OCI-LY7 (cell line): ENCODE measurements around the gene DAPK1. TPM values are rescaled to one million over a fixed set of nuclear protein-coding genes. Genes with fewer than 3 reads are reported as not detected.

ENCODE experiments used
- BruUV-seq: library from RNA; stranded (reverse); fragments of 400-500 nt; replicated peaks from 2 replicates; lab custom pipeline; 2021; lab: Mats Ljungman, UMichigan
- CTCF ChIA-PET: fragments of 300-600 bp; sonication (Branson Sonifier 250); formaldehyde crosslinking; loops from one replicate; lab custom pipeline; 2022; ENCODE audit warnings: antibody characterized with exemption; ENCODE audit not compliant: unreplicated experiment; lab: Charles Lee
- POLR2A ChIA-PET: fragments of 300-600 bp; sonication (Branson Sonifier 250); formaldehyde crosslinking; loops from one replicate; lab custom pipeline; 2022; ENCODE audit warnings: antibody characterized with exemption; lab: Charles Lee
- DNase-seq: peaks from one replicate; pipeline ENCODE4 v3.0.0-alpha.2; 2015; ENCODE audit warnings: low spot score
- H2AFZ ChIP-seq: fragments of 200-600 bp; sonication (generic), shearing (Covaris generic); 2 replicates; pipeline ENCODE4 v1.6.1; 2014; ENCODE audit warnings: mild to moderate bottlenecking, antibody characterized with exemption, low read length, moderate library complexity
- H3K27ac ChIP-seq: fragments of 200-600 bp; sonication (generic); 2 replicates; pipeline ENCODE4 v1.5.1; 2014; ENCODE audit warnings: mixed run types, low read depth, mild to moderate bottlenecking, moderate library complexity, low read length, inconsistent platforms; ENCODE audit not compliant: poor library complexity, severe bottlenecking
- H3K36me3 ChIP-seq: fragments of 200-600 bp; sonication (generic); 2 replicates; pipeline ENCODE4 v1.6.1; 2014; ENCODE audit warnings: mild to moderate bottlenecking, antibody characterized with exemption, low read length, moderate library complexity, mixed read lengths; ENCODE audit not compliant: insufficient read depth
- H3K4me1 ChIP-seq: fragments of 200-600 bp; sonication (generic); 2 replicates; pipeline ENCODE4 v1.5.1; 2014; ENCODE audit warnings: mild to moderate bottlenecking, low read length; ENCODE audit not compliant: insufficient read depth, poor library complexity, severe bottlenecking
- H3K4me2 ChIP-seq: fragments of 200-600 bp; sonication (generic); 2 replicates; pipeline ENCODE4 v1.6.1; 2014; ENCODE audit warnings: mild to moderate bottlenecking, low read length
- H3K4me3 ChIP-seq: fragments of 200-600 bp; sonication (generic); 2 replicates; pipeline ENCODE4 v1.5.1; 2014; ENCODE audit warnings: mild to moderate bottlenecking, low read depth, low read length; ENCODE audit not compliant: poor library complexity, severe bottlenecking
- H3K79me2 ChIP-seq: fragments of 200-600 bp; sonication (generic); 2 replicates; pipeline ENCODE4 v1.6.1; 2016; ENCODE audit warnings: low read depth, mild to moderate bottlenecking, low read length, moderate library complexity, mixed read lengths; ENCODE audit not compliant: insufficient read depth
- H3K9me2 ChIP-seq: fragments of 200-600 bp; sonication (generic); 2 replicates; pipeline ENCODE4 v1.6.1; 2016; ENCODE audit warnings: mild to moderate bottlenecking, low read length, mixed read lengths; ENCODE audit not compliant: insufficient read depth
- H3K9me3 ChIP-seq: fragments of 200-600 bp; sonication (generic); 2 replicates; pipeline ENCODE4 v1.6.1; 2014; ENCODE audit warnings: mild to moderate bottlenecking, mixed run types, low read length, mixed read lengths
- H4K20me1 ChIP-seq: fragments of 200-600 bp; sonication (generic); 2 replicates; pipeline ENCODE4 v1.6.1; 2014; ENCODE audit warnings: mild to moderate bottlenecking, antibody characterized with exemption, low read length, moderate library complexity, mixed read lengths; ENCODE audit not compliant: insufficient read depth
- CTCF ChIP-seq: fragments of 200-600 bp; sonication (generic); conservative IDR thresholded peaks from 2 replicates; pipeline ENCODE4 v1.5.1; 2014; ENCODE audit warnings: mild to moderate bottlenecking, antibody characterized with exemption, low read length, moderate library complexity, mixed read lengths
- EZH2phosphoT487 ChIP-seq: fragments of 200-600 bp; sonication (generic); IDR thresholded peaks from 2 replicates; pipeline ENCODE4 v1.6.1; 2018; ENCODE audit warnings: low read depth, borderline replicate concordance, mild to moderate bottlenecking, mixed run types, antibody characterized with exemption, low read length, moderate library complexity, mixed read lengths
- intact Hi-C: fragments of 100-400 bp; cut with micrococcal nuclease; formaldehyde crosslinking; loops from one replicate; pipeline ENCODE4 v1.10.0; 2022; ENCODE audit not compliant: unreplicated experiment
- total RNA-seq, 2 experiments: library from RNA; depleted of rRNA in 1 of 2; stranded (reverse); fragments of >200 nt in 1 of 2; shearing (Covaris generic) in 1 of 2; gene quantifications; 2 replicates each; pipeline ENCODE4 v1.2.3, GENCODE V29; 2014 to 2022

DAPK1 gene
- total RNA-seq, 2 experiments from 2014 or later = 0.25 to 3.5 TPM

DNA sequence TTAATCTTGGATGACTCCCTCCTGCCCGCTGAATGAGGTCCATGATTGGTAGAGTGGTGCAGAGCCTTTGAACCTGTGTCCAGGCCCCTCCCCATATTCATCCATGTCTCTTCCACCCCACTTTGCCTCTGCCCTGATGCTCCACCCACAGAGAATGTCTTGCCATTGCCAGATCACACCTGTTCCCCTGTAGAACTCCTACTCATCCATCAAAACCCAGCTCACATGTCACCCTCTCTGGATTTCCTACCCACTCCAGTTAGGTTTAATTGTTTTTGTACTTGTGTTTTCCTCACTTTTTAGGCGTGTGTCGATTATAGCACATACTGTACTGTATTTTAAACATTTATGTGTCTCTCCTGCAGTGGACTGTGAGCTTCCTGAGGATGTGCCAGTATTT is 121.3 kb downstream of the DAPK1 start:
- Histone ChIP-seq H2AFZ (no peak overlapping the region), H3K36me3 (no peaks in the 10 kb centered on the region), H3K27ac (no peak overlapping the region), H3K9me2 (no peaks in the 10 kb centered on the region), H3K4me3 (no peak overlapping the region), H3K9me3 (no peaks in the 10 kb centered on the region), H4K20me1 (no peaks in the 10 kb centered on the region), H3K4me1 (peaks cover 5% of the 10 kb centered on the region), H3K4me2 (no peak overlapping the region), H3K79me2 (no peaks in the 10 kb centered on the region)
- DNase-seq = no peak
- intact Hi-C loops = no loop called here
- no TSS peak for BruUV-seq
- TF ChIP-seq CTCF = no peak
- TF ChIP-seq EZH2phosphoT487 = no peak
- ChIA-PET POLR2A (no interaction called here), CTCF (no interaction called here)

- peaks cover 1% of the 10 kb centered on the region for H3K4me1 ChIP-seq
- H3K4me2 ChIP-seq = no peak overlapping the region
- no peak for DNase-seq
- CTCF ChIA-PET = no interaction called here
- POLR2A ChIA-PET = no interaction called here
- no peak overlapping the region for H3K4me3 ChIP-seq
- no peaks in the 10 kb centered on the region for H3K9me3 ChIP-seq
- TF ChIP-seq EZH2phosphoT487 (no peak), CTCF (no peak)
- no peak overlapping the region for H2AFZ ChIP-seq
- no TSS peak for BruUV-seq
- no peaks in the 10 kb centered on the region for H4K20me1 ChIP-seq
- H3K9me2 ChIP-seq = no peaks in the 10 kb centered on the region
- H3K36me3 ChIP-seq = no peaks in the 10 kb centered on the region
- intact Hi-C loops = no loop called here
- no peaks in the 10 kb centered on the region for H3K79me2 ChIP-seq
- no peak overlapping the region for H3K27ac ChIP-seq
Measured at GRCh38 chr9:87619346-87619745, 121.7 kb downstream of the DAPK1 start.

- no peaks in the 10 kb centered on the region for H3K36me3 ChIP-seq
- CTCF ChIA-PET = no interaction called here
Measured at GRCh38 chr9:87620731-87621322, 123.2 kb downstream of the DAPK1 start.

More at GRCh38 chr9:87620731-87621322, 123.2 kb downstream of the DAPK1 start:
- H3K4me3 ChIP-seq = no peak overlapping the region
- H3K4me2 ChIP-seq = no peak overlapping the region
- no TSS peak for BruUV-seq
- H3K79me2 ChIP-seq = no peaks in the 10 kb centered on the region
- intact Hi-C loops = no loop called here
- H3K9me2 ChIP-seq = no peaks in the 10 kb centered on the region
- no peaks in the 10 kb centered on the region for H3K9me3 ChIP-seq
- no peak overlapping the region for H3K27ac ChIP-seq
- TF ChIP-seq EZH2phosphoT487 (no peak), CTCF (no peak)
- H3K4me1 ChIP-seq = no peaks in the 10 kb centered on the region
- POLR2A ChIA-PET = interaction anchor here (0.6 kb wide), 3 partner anchors 61 to 1285 kb away, joined by 3 read pairs; no protein-coding TSS in a partner anchor
- DNase-seq = no peak
- no peak overlapping the region for H2AFZ ChIP-seq
- no peaks in the 10 kb centered on the region for H4K20me1 ChIP-seq
